ENCODE data around the gene AKT1. TPM values are rescaled to one million over a fixed set of nuclear protein-coding genes. Genes with fewer than 3 reads are reported as not detected.
A peak's percentile ranks its signal among the peaks of the same experiment; 100 is the strongest.

AKT1 gene
- total and polyA plus RNA-seq, 2 of the 13 experiments (the other 11 are each of a cell fraction or from before 2014, with no cell fraction given): 96.2 to 116 TPM

DNA sequence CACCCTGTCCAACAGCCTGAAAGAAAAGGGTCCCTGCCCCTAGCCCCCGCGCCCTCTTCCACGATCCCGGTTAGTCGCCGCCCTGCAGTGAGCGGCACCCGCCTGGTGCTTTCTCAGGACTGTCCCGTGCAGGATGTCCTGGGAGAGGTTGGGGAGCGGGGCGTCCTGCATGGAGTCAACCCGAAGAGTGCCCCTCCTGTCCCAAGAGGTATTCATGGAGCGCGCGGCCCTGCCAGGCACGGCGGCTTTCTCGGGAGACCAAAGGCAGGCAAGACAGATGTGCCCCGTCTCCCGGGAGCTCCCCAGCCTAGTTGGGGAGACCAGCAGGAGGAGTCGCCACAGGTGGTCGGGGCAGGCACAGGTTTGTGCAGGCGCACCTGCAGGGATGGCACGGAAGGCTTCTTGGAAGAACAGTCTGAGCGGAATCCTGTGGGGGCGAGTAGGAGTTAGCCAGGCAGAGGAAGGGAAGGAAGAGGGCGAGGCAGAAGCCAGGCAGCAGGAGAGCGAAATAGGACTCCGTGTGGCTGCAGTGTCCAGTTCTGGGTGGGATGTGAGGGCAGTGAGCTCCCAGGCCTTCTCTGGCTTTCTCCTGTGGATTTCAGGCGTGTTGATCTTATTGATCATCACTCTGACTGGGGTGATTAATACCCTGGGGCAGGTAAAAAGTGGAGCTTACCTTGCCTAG, 41.9 kb downstream of the AKT1 start (continued):
- TF ChIP-seq, protein P1, sequence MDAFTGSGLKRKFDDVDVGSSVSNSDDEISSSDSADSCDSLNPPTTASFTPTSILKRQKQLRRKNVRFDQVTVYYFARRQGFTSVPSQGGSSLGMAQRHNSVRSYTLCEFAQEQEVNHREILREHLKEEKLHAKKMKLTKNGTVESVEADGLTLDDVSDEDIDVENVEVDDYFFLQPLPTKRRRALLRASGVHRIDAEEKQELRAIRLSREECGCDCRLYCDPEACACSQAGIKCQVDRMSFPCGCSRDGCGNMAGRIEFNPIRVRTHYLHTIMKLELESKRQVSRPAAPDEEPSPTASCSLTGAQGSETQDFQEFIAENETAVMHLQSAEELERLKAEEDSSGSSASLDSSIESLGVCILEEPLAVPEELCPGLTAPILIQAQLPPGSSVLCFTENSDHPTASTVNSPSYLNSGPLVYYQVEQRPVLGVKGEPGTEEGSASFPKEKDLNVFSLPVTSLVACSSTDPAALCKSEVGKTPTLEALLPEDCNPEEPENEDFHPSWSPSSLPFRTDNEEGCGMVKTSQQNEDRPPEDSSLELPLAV (CRISPR knock-in tag; conservative IDR thresholded peaks at IDR 0.05; ENCODE audit: low read depth): no peak
- TF ChIP-seq ZNF761 (CRISPR knock-in tag; conservative IDR thresholded peaks at IDR 0.05): no peak; the same call in 1 of the 2 replicates
- no peak for TF ChIP-seq CHCHD3 (CRISPR knock-in tag; IDR thresholded peaks at IDR 0.05)
- TF ChIP-seq, protein P2, sequence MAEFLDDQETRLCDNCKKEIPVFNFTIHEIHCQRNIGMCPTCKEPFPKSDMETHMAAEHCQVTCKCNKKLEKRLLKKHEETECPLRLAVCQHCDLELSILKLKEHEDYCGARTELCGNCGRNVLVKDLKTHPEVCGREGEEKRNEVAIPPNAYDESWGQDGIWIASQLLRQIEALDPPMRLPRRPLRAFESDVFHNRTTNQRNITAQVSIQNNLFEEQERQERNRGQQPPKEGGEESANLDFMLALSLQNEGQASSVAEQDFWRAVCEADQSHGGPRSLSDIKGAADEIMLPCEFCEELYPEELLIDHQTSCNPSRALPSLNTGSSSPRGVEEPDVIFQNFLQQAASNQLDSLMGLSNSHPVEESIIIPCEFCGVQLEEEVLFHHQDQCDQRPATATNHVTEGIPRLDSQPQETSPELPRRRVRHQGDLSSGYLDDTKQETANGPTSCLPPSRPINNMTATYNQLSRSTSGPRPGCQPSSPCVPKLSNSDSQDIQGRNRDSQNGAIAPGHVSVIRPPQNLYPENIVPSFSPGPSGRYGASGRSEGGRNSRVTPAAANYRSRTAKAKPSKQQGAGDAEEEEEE (CRISPR knock-in tag; IDR thresholded peaks at IDR 0.05; ENCODE audit: borderline replicate concordance): no peak
- TF ChIP-seq PAX8 (CRISPR knock-in tag; IDR thresholded peaks at IDR 0.05; ENCODE audit: borderline replicate concordance): no peak; the same call in 1 of the 2 replicates
- no peak for TF ChIP-seq ZNF672 (CRISPR knock-in tag; IDR thresholded peaks at IDR 0.05)
- TF ChIP-seq, protein P3, sequence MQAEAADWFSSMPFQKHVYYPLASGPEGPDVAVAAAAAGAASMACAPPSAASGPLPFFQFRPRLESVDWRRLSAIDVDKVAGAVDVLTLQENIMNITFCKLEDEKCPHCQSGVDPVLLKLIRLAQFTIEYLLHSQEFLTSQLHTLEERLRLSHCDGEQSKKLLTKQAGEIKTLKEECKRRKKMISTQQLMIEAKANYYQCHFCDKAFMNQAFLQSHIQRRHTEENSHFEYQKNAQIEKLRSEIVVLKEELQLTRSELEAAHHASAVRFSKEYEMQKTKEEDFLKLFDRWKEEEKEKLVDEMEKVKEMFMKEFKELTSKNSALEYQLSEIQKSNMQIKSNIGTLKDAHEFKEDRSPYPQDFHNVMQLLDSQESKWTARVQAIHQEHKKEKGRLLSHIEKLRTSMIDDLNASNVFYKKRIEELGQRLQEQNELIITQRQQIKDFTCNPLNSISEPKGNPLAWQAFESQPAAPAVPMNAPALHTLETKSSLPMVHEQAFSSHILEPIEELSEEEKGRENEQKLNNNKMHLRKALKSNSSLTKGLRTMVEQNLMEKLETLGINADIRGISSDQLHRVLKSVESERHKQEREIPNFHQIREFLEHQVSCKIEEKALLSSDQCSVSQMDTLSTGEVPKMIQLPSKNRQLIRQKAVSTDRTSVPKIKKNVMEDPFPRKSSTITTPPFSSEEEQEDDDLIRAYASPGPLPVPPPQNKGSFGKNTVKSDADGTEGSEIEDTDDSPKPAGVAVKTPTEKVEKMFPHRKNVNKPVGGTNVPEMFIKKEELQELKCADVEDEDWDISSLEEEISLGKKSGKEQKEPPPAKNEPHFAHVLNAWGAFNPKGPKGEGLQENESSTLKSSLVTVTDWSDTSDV (CRISPR knock-in tag; IDR thresholded peaks at IDR 0.05): 0 out of 2 replicates have a peak, but pooled peaks have one; percentile 5
- TF ChIP-seq, protein P4, sequence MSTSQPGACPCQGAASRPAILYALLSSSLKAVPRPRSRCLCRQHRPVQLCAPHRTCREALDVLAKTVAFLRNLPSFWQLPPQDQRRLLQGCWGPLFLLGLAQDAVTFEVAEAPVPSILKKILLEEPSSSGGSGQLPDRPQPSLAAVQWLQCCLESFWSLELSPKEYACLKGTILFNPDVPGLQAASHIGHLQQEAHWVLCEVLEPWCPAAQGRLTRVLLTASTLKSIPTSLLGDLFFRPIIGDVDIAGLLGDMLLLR (CRISPR knock-in tag; IDR thresholded peaks at IDR 0.05): no peak
- no peak for TF ChIP-seq FIP1L1 (IDR thresholded peaks at IDR 0.05; ENCODE audit: borderline replicate concordance, insufficient read depth, low read depth, low read length)
- peak; percentile 33; the same call in 1 of the 2 replicates for TF ChIP-seq HDAC1 (CRISPR knock-in tag; IDR thresholded peaks at IDR 0.05)
- TF ChIP-seq EZH2 (conservative IDR thresholded peaks at IDR 0.05; ENCODE audit: low read depth, low read length): no peak
- TF ChIP-seq, protein P5, sequence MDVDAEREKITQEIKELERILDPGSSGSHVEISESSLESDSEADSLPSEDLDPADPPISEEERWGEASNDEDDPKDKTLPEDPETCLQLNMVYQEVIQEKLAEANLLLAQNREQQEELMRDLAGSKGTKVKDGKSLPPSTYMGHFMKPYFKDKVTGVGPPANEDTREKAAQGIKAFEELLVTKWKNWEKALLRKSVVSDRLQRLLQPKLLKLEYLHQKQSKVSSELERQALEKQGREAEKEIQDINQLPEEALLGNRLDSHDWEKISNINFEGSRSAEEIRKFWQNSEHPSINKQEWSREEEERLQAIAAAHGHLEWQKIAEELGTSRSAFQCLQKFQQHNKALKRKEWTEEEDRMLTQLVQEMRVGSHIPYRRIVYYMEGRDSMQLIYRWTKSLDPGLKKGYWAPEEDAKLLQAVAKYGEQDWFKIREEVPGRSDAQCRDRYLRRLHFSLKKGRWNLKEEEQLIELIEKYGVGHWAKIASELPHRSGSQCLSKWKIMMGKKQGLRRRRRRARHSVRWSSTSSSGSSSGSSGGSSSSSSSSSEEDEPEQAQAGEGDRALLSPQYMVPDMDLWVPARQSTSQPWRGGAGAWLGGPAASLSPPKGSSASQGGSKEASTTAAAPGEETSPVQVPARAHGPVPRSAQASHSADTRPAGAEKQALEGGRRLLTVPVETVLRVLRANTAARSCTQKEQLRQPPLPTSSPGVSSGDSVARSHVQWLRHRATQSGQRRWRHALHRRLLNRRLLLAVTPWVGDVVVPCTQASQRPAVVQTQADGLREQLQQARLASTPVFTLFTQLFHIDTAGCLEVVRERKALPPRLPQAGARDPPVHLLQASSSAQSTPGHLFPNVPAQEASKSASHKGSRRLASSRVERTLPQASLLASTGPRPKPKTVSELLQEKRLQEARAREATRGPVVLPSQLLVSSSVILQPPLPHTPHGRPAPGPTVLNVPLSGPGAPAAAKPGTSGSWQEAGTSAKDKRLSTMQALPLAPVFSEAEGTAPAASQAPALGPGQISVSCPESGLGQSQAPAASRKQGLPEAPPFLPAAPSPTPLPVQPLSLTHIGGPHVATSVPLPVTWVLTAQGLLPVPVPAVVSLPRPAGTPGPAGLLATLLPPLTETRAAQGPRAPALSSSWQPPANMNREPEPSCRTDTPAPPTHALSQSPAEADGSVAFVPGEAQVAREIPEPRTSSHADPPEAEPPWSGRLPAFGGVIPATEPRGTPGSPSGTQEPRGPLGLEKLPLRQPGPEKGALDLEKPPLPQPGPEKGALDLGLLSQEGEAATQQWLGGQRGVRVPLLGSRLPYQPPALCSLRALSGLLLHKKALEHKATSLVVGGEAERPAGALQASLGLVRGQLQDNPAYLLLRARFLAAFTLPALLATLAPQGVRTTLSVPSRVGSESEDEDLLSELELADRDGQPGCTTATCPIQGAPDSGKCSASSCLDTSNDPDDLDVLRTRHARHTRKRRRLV (CRISPR knock-in tag; IDR thresholded peaks at IDR 0.05): no peak; the same call in 1 of the 2 replicates
- no peak for TF ChIP-seq KLF12 (CRISPR knock-in tag; IDR thresholded peaks at IDR 0.05; ENCODE audit: borderline replicate concordance)
- 0 out of 2 replicates have a peak, but pooled peaks have one; percentile 13 for TF ChIP-seq ZFP82 (CRISPR knock-in tag; IDR thresholded peaks at IDR 0.05; ENCODE audit: borderline replicate concordance)
- no peak for TF ChIP-seq SMAD1 (CRISPR knock-in tag; IDR thresholded peaks at IDR 0.05; ENCODE audit: borderline replicate concordance, low read depth)
- no peak for TF ChIP-seq ZNF615 (CRISPR knock-in tag; IDR thresholded peaks at IDR 0.05; ENCODE audit: borderline replicate concordance)
